WERI-Rb-1 (cell line): Measurements from ENCODE around the gene PCSK1.

Experiments used
- DNase-seq: peaks from one replicate; pipeline ENCODE4 v3.0.0-alpha.2; 2020
- H3K27ac ChIP-seq: fragments of 250-450 bp; sonication (Bioruptor Pico); 2 replicates; pipeline ENCODE4 v1.5.1; 2020; ENCODE audit warnings: mild to moderate bottlenecking, moderate library complexity
- H3K27me3 ChIP-seq: fragments of 250-450 bp; sonication (Bioruptor Pico); 2 replicates; pipeline ENCODE4 v1.5.1; 2021; ENCODE audit warnings: mild to moderate bottlenecking, low read depth, moderate library complexity; ENCODE audit not compliant: insufficient read depth, severe bottlenecking
- H3K36me3 ChIP-seq: fragments of 250-450 bp; sonication (Bioruptor Pico); 2 replicates; pipeline ENCODE4 v1.5.1; 2020; ENCODE audit warnings: mild to moderate bottlenecking, moderate library complexity
- H3K4me3 ChIP-seq: 2 replicates; pipeline ENCODE4 v1.5.1; 2011; ENCODE audit warnings: low read depth, mild to moderate bottlenecking, control low read depth, low read length
- H3K9me3 ChIP-seq: fragments of 250-450 bp; sonication (Bioruptor Pico); 2 replicates; pipeline ENCODE4 v1.5.1; 2021; ENCODE audit warnings: mild to moderate bottlenecking, moderate library complexity; ENCODE audit not compliant: severe bottlenecking
- TF ChIP-seq, protein P1 (sequence below): IDR thresholded peaks from 2 replicates; pipeline ENCODE4 v1.5.1; 2011; ENCODE audit warnings: low read depth, mild to moderate bottlenecking, control low read depth, inconsistent platforms, low read length

PCSK1 gene

DNA sequence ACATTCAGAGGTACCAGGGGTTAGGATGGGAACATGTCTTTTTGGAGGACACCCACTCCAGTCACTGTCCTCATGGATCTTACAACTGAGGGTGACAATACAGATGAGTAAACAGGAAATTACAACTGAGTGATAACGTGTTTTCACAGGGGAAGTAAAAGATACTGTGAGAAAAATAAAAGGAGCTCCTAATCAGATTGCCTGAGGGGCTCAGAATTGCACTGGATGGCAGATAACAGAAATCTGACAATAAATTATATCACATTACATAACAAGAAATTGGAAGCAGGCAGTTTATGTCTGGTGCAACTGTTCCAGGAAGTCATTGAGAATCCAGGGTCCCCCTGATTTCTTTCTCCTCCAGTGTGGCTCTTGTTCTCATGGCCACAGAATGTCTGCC lies 40.1 kb upstream of the PCSK1 start:
- no peaks in the 10 kb centered on the region for H3K27me3 ChIP-seq
- H3K36me3 ChIP-seq = no peaks in the 10 kb centered on the region
- H3K27ac ChIP-seq = no peak overlapping the region
- DNase-seq = no peak
- H3K4me3 ChIP-seq = no peak overlapping the region
- H3K9me3 ChIP-seq = no peaks in the 10 kb centered on the region
- TF ChIP-seq, protein P1, sequence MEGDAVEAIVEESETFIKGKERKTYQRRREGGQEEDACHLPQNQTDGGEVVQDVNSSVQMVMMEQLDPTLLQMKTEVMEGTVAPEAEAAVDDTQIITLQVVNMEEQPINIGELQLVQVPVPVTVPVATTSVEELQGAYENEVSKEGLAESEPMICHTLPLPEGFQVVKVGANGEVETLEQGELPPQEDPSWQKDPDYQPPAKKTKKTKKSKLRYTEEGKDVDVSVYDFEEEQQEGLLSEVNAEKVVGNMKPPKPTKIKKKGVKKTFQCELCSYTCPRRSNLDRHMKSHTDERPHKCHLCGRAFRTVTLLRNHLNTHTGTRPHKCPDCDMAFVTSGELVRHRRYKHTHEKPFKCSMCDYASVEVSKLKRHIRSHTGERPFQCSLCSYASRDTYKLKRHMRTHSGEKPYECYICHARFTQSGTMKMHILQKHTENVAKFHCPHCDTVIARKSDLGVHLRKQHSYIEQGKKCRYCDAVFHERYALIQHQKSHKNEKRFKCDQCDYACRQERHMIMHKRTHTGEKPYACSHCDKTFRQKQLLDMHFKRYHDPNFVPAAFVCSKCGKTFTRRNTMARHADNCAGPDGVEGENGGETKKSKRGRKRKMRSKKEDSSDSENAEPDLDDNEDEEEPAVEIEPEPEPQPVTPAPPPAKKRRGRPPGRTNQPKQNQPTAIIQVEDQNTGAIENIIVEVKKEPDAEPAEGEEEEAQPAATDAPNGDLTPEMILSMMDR = no peak

DNA sequence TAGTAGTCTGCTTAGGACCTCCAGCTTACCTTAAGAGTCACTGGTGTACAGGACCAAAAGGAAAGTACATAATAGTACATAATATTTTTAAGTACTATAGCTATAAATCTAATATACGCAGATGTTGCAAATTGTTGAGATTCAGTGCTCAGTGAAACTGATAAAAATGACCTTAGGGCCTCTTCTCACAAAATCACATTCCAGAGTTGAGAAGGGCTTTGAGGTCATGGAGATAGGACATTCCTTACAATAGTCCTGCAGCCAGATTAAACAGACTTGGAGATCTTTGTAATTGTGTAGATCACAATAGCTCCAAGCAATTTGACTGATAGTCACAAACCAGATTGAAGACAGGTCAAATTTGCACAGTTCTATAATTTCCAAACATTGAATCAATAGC lies 37.7 kb upstream of the PCSK1 start:
- TF ChIP-seq, protein P1 = no peak
- DNase-seq = no peak
- Histone ChIP-seq H3K4me3 (no peak overlapping the region), H3K27me3 (no peaks in the 10 kb centered on the region), H3K9me3 (no peaks in the 10 kb centered on the region), H3K36me3 (no peaks in the 10 kb centered on the region), H3K27ac (no peak overlapping the region)

DNA sequence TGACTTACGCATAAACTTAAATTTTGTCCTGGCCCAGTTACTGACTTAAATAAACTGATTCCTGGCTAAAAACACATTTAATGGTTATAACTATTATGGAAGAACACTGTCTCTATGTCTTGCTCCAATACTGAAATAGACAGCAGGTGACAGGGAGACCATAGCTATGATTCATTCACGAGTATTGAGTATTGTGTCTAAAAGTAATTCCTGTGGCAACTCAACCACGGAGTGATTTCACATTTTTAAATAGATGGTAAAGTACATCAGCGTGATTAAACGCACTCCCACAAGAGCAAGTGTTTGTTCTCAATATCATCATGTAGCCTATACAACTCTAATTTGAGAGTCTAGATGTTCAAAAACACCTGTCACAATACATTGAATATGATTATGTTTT lies 35.9 kb upstream of the PCSK1 start:
- no peak for DNase-seq

DNA sequence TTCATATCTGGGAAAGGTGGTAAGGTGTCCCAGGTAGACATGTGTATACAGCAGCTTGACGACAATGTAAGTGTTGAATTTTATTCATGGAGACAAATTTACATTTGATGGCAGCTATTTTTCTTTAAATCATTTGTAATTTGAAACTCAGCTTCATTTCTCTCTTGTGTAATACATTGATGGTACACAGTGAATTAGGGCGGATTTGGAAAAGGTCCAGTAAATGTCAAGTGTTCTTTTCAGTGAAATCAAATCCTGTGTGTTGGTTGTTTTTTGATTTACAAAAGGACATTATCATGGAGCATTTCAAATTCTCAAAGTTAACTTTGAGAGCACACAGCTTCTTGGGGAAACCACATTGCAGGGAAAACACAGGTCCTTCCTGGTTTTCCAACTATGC lies 30.0 kb upstream of the PCSK1 start:
- H3K27ac ChIP-seq = no peak overlapping the region
- H3K36me3 ChIP-seq = no peaks in the 10 kb centered on the region
- DNase-seq = no peak
- no peaks in the 10 kb centered on the region for H3K9me3 ChIP-seq
- no peaks in the 10 kb centered on the region for H3K27me3 ChIP-seq
- TF ChIP-seq, protein P1 = no peak
- H3K4me3 ChIP-seq = no peak overlapping the region

More for the DNA sequence above, 35.9 kb upstream of the PCSK1 start:
- H3K9me3 ChIP-seq = no peaks in the 10 kb centered on the region
- H3K27ac ChIP-seq = no peak overlapping the region
- H3K36me3 ChIP-seq = no peaks in the 10 kb centered on the region
- H3K27me3 ChIP-seq = no peaks in the 10 kb centered on the region
- H3K4me3 ChIP-seq = no peak overlapping the region
- TF ChIP-seq, protein P1 = no peak

DNA sequence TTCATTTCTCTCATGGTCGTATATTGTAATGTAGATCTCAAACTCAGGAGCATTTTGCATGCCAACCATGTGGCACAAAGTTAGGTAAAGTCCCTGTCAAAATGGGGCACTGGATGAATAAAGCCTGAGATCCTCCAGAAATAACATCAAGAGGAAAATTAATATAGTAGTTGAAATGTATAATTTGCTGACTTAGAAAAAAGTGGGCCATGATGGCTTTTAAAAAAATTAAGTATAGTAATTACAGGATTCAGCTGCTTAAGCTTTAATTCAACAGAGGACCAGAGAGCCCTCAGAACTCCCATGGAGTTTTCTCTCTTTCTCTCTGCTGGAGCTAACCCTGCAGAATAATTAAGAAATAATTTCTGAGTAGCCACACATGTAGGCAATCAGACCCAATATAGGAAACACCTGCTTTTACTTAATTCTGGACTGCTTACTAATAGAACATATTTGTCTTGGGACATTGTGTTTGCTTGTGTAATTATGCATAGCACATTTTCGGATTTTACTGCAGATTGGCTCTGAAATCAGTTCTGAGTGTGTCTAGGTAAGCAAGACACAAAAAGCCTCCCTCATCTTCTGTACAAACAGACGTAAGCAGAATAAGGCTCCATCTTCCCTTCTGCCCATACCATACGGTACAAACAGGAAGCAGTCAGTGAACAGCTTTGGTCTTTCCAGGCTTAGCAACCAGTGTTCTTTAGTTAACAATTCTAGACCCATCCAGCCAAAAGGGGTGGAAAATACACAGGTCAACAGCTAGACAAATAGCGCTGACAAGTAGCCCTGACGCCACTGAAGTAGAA lies 26.5 kb upstream of the PCSK1 start:
- DNase-seq = no peak
- TF ChIP-seq, protein P1 = no peak
- Histone ChIP-seq H3K4me3 (no peak overlapping the region), H3K36me3 (no peaks in the 10 kb centered on the region), H3K27ac (no peak overlapping the region), H3K27me3 (no peaks in the 10 kb centered on the region), H3K9me3 (no peaks in the 10 kb centered on the region)

DNA sequence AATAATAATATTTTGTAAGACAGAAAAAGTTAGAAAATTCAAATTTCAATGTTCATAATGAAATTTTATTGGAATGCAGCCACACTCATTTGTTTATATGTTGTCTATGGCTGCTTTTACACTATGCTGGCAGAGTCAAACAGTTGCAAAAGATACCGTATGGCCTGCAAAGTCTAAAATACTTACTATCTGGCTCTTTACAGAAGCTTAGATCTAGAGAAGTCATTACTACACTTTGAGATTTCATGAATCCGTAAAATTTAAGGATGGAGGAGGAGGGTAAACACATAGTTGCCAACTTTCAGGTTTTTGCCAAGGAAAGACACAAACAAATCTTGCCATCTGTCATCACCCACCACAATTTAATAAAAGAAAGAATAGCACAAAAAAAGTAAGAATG lies 25.1 kb upstream of the PCSK1 start:
- TF ChIP-seq, protein P1 = no peak

More for the DNA sequence above, 25.1 kb upstream of the PCSK1 start:
- no peaks in the 10 kb centered on the region for H3K9me3 ChIP-seq
- no peaks in the 10 kb centered on the region for H3K36me3 ChIP-seq
- no peak overlapping the region for H3K4me3 ChIP-seq
- H3K27me3 ChIP-seq = no peaks in the 10 kb centered on the region
- no peak for DNase-seq
- no peak overlapping the region for H3K27ac ChIP-seq
